ENCODE results near the gene SLC48A1.

The SLC48A1 gene

GRCh38 chr12:47828008-47828975 is 55.3 kb downstream of the SLC48A1 start:
- DNase-seq (ENCODE audit: low read depth) = no peak
- no peak overlapping the region for H3K4me3 ChIP-seq (ENCODE audit: control insufficient read depth, low read depth, low read length)
- no peak for TF ChIP-seq CTCF (IDR thresholded peaks at IDR 0.05; ENCODE audit: control insufficient read depth, insufficient read depth, low read depth, low read length, missing control alignments)

GRCh38 chr12:47828976-47829482 is 56.0 kb downstream of the SLC48A1 start:
- no peak for TF ChIP-seq CTCF (IDR thresholded peaks at IDR 0.05; ENCODE audit: control insufficient read depth, insufficient read depth, low read depth, low read length, missing control alignments)
- no peak overlapping the region for H3K4me3 ChIP-seq (ENCODE audit: control insufficient read depth, low read depth, low read length)
- DNase-seq (ENCODE audit: low read depth) = no peak

DNA sequence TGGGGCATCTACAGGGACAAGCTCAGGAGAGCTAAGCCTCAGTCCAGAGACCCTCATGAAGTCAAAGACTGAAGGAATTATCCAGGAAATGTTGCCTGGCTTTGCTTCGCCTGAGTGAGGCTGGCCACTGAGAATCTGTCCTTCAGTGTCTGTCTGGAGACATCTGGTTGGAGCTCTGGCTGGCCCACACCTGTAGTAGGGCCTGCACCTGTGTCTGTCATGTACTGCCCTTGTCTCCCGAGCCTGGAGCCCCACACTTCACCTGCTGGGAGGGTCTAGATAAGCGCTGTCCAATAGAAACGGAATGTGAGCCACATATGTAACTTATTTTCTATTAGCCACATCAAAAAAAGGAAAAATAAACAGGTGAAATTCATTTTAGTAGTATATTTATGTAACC is 56.5 kb downstream of the SLC48A1 start:
- no peak overlapping the region for H3K4me3 ChIP-seq (ENCODE audit: control insufficient read depth, low read depth, low read length)
- no peak for DNase-seq (ENCODE audit: low read depth)
- TF ChIP-seq CTCF (IDR thresholded peaks at IDR 0.05; ENCODE audit: control insufficient read depth, insufficient read depth, low read depth, low read length, missing control alignments) = no peak
